ENCODE results near the gene PPP1R12C.
A peak's percentile ranks its signal among the peaks of the same experiment; 100 is the strongest.

- TF ChIP-seq, protein P1, sequence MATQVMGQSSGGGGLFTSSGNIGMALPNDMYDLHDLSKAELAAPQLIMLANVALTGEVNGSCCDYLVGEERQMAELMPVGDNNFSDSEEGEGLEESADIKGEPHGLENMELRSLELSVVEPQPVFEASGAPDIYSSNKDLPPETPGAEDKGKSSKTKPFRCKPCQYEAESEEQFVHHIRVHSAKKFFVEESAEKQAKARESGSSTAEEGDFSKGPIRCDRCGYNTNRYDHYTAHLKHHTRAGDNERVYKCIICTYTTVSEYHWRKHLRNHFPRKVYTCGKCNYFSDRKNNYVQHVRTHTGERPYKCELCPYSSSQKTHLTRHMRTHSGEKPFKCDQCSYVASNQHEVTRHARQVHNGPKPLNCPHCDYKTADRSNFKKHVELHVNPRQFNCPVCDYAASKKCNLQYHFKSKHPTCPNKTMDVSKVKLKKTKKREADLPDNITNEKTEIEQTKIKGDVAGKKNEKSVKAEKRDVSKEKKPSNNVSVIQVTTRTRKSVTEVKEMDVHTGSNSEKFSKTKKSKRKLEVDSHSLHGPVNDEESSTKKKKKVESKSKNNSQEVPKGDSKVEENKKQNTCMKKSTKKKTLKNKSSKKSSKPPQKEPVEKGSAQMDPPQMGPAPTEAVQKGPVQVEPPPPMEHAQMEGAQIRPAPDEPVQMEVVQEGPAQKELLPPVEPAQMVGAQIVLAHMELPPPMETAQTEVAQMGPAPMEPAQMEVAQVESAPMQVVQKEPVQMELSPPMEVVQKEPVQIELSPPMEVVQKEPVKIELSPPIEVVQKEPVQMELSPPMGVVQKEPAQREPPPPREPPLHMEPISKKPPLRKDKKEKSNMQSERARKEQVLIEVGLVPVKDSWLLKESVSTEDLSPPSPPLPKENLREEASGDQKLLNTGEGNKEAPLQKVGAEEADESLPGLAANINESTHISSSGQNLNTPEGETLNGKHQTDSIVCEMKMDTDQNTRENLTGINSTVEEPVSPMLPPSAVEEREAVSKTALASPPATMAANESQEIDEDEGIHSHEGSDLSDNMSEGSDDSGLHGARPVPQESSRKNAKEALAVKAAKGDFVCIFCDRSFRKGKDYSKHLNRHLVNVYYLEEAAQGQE (IDR thresholded peaks at IDR 0.05; ENCODE audit: insufficient read depth in 1 of 2, low read depth in 2 of 2, low read length in 2 of 2) = no peak
- TF ChIP-seq POLR2AphosphoS5 (IDR thresholded peaks at IDR 0.05; ENCODE audit: low read depth, low read length) (peak; percentile 77), SIN3A (IDR thresholded peaks at IDR 0.05; ENCODE audit: borderline replicate concordance, insufficient read depth, low read length) (peak; percentile 90; the same call in 1 of the 2 replicates), TAF1 (IDR thresholded peaks at IDR 0.05; ENCODE audit: borderline replicate concordance, insufficient read depth, low read length) (no peak; the same call in 1 of the 2 replicates), FOXP2 (optimal IDR thresholded peaks at IDR 0.05; ENCODE audit: borderline replicate concordance, extremely low read depth, extremely low read length, insufficient read depth) (peak; percentile 30)
Observed at GRCh38 chr19:55166530-55167268, 49.3 kb upstream of the PPP1R12C start, which contains the start of gene DNAAF3.
